CD4-positive, alpha-beta T cell (primary cell): ENCODE measurements around the gene TMEM87B. TPM values are rescaled to one million over a fixed set of nuclear protein-coding genes. Genes with fewer than 3 reads are reported as not detected.

ENCODE experiments used
- ATAC-seq: fragments of 200-7000 bp; cut with Tn5 transposase; one replicate; pipeline ENCODE4 v1.10.0; 2022; ENCODE audit warnings: mild to moderate bottlenecking; ENCODE audit not compliant: poor library complexity
- CTCF ChIA-PET: fragments of 350-600 bp; sonication (Branson Sonifier 250); formaldehyde crosslinking; loops from one replicate; lab custom pipeline; 2021; ENCODE audit warnings: antibody characterized with exemption, inconsistent platforms; lab: Charles Lee
- POLR2A ChIA-PET: fragments of 350-600 bp; sonication (Branson Sonifier 250); formaldehyde crosslinking; loops from one replicate; lab custom pipeline; 2021; ENCODE audit warnings: antibody characterized with exemption, inconsistent platforms; lab: Charles Lee
- DNase-seq, 14 experiments: peaks; one replicate each; pipeline ENCODE4 v3.0.0-alpha.2; 2013 to 2020; ENCODE audit warnings: mixed read lengths in 2 of 14
- H3K27ac ChIP-seq, 2 donors: one replicate each; pipeline versions ENCODE4 v1.5.1 to v1.7.0; 2013; ENCODE audit warnings: low read length in 2 of 2, low read depth in 1 of 2, mild to moderate bottlenecking in 1 of 2
- H3K27me3 ChIP-seq, 2 experiments: 1 replicate in 1 of 2; 2 replicates in 1 of 2; pipeline versions ENCODE4 v1.6.1 to v1.7.0; 2013; ENCODE audit warnings: low read length in 2 of 2, control low read depth in 1 of 2, mild to moderate bottlenecking in 1 of 2, moderate library complexity in 1 of 2; ENCODE audit not compliant: insufficient read depth in 2 of 2, control insufficient read depth in 1 of 2
- H3K36me3 ChIP-seq: one replicate; pipeline ENCODE4 v1.6.1; 2013; ENCODE audit warnings: low read length, control low read depth; ENCODE audit not compliant: insufficient read depth
- H3K4me1 ChIP-seq: one replicate; pipeline ENCODE4 v1.6.1; 2013; ENCODE audit warnings: low read length, control low read depth; ENCODE audit not compliant: insufficient read depth
- H3K4me3 ChIP-seq: one replicate; pipeline ENCODE4 v1.5.1; 2013; ENCODE audit warnings: mild to moderate bottlenecking, low read length, moderate library complexity
- H3K9me3 ChIP-seq, 2 experiments: 1 replicate in 1 of 2; 2 replicates in 1 of 2; pipeline versions ENCODE4 v1.6.1 to v1.7.0; 2013; ENCODE audit warnings: low read length in 2 of 2, mild to moderate bottlenecking in 2 of 2, control low read depth in 1 of 2, moderate library complexity in 1 of 2; ENCODE audit not compliant: control insufficient read depth in 1 of 2, insufficient read depth in 1 of 2
- H3K27ac Mint-ChIP-seq: one replicate; pipeline ENCODE4 v1.8.0; 2020; ENCODE audit warnings: mixed read lengths
- H3K27me3 Mint-ChIP-seq: one replicate; pipeline ENCODE4 v1.8.0; 2021; ENCODE audit warnings: mixed read lengths
- H3K36me3 Mint-ChIP-seq: one replicate; pipeline ENCODE4 v1.8.0; 2021; ENCODE audit warnings: low read depth, mixed read lengths
- H3K4me1 Mint-ChIP-seq: one replicate; pipeline ENCODE4 v1.8.0; 2021; ENCODE audit warnings: low read depth, mixed read lengths
- H3K4me3 Mint-ChIP-seq: one replicate; pipeline ENCODE4 v1.8.0; 2020; ENCODE audit warnings: mild to moderate bottlenecking, mixed read lengths
- H3K9me3 Mint-ChIP-seq: one replicate; pipeline ENCODE4 v1.8.0; 2020; ENCODE audit warnings: mixed read lengths
- intact Hi-C, 2 experiments: fragments of 100-400 bp; cut with DNase I in 1 of 2; cut with micrococcal nuclease in 1 of 2; formaldehyde crosslinking; loops; one replicate each; pipeline versions ENCODE4 v1.15.1 to v1.9.0; 2023 to 2025; cut with DNase I, micrococcal nuclease
- total RNA-seq, 174 experiments: library from RNA in 2 of 174; stranded (reverse) in 2 of 174; gene quantifications; one replicate each; pipeline ENCODE4 v1.2.3 and lab custom pipeline; 2021 to 2026
- TF ChIP-seq, protein P1 (sequence below): fragments of 200-600 bp; IDR thresholded peaks from one replicate; pipeline ENCODE4 v1.8.0; 2022; ENCODE audit warnings: antibody characterized with exemption, mild to moderate bottlenecking

TMEM87B gene
- total RNA-seq, 2 experiments from 2014 or later, result 8.9 to 12.1 TPM

DNA sequence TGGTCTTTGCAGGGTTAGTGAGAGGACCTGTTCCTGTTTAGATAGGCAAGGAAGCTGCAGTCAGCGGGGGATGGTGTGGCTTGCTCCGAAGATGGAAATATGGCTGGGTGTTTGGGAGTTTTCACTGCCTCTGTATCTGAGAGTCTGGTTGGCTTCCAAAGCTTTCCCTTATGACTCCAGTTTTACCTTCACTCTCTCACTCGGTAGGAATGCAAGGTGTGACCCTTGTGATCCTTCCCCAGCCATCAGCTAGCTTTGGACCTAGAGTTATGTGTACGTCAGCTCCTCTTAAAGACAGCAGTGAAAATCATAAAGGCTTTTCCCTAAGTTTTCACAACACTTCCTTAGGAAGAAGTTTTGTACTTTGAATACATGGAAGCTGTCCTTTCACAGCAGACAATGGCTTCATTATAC lies 35.5 kb upstream of the TMEM87B start:
- Histone ChIP-seq H3K9me3 (no peaks in the 10 kb centered on the region), H3K27ac (no peak overlapping the region), H3K36me3 (no peaks in the 10 kb centered on the region), H3K4me3 (no peak overlapping the region), H3K27me3 (no peaks in the 10 kb centered on the region), H3K4me1 (no peaks in the 10 kb centered on the region)
- POLR2A ChIA-PET, result no interaction called here
- Mint-ChIP-seq H3K4me3 (no peak overlapping the region), H3K27me3 (peaks cover 12% of the 10 kb centered on the region), H3K4me1 (no peaks in the 10 kb centered on the region), H3K36me3 (no peaks in the 10 kb centered on the region), H3K9me3 (no peaks in the 10 kb centered on the region), H3K27ac (no peak overlapping the region)
- TF ChIP-seq, protein P1, sequence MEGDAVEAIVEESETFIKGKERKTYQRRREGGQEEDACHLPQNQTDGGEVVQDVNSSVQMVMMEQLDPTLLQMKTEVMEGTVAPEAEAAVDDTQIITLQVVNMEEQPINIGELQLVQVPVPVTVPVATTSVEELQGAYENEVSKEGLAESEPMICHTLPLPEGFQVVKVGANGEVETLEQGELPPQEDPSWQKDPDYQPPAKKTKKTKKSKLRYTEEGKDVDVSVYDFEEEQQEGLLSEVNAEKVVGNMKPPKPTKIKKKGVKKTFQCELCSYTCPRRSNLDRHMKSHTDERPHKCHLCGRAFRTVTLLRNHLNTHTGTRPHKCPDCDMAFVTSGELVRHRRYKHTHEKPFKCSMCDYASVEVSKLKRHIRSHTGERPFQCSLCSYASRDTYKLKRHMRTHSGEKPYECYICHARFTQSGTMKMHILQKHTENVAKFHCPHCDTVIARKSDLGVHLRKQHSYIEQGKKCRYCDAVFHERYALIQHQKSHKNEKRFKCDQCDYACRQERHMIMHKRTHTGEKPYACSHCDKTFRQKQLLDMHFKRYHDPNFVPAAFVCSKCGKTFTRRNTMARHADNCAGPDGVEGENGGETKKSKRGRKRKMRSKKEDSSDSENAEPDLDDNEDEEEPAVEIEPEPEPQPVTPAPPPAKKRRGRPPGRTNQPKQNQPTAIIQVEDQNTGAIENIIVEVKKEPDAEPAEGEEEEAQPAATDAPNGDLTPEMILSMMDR, result no peak
- DNase-seq (no peak), ATAC-seq (no peak)
- CTCF ChIA-PET, result no interaction called here
- intact Hi-C loops, result no loop called here

DNA sequence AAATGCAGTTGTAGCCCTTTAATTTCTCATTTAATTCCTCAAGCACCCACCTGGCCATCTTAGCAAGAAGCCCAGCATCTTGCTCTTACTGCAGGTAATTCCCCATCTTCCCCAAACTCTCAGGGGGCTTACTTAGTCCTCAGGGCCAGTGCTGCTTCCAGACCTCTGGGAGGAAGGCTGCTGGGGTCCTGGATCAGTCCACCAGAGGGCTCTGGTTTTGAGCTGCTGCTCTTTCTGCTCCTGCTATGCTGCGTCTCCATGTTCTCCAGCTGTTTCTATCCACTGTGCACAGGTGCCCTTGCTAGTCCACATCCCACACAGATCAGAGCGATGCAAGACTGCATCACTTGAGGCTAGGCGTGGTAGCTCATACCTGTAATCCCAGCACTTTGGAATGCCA lies 34.5 kb upstream of the TMEM87B start:
- Mint-ChIP-seq H3K36me3 (no peaks in the 10 kb centered on the region), H3K27me3 (peaks cover 12% of the 10 kb centered on the region), H3K4me3 (no peak overlapping the region), H3K27ac (no peak overlapping the region), H3K4me1 (no peaks in the 10 kb centered on the region), H3K9me3 (no peaks in the 10 kb centered on the region)
- TF ChIP-seq, protein P1, result no peak
- Histone ChIP-seq H3K9me3 (no peaks in the 10 kb centered on the region), H3K4me3 (no peak overlapping the region), H3K27ac (no peak overlapping the region), H3K4me1 (no peaks in the 10 kb centered on the region), H3K27me3 (no peaks in the 10 kb centered on the region), H3K36me3 (no peaks in the 10 kb centered on the region)
- POLR2A ChIA-PET, result no interaction called here
- DNase-seq (no peak), ATAC-seq (no peak)
- CTCF ChIA-PET, result interaction anchor here (0.7 kb wide), 1 partner anchor 76 kb away, joined by 3 read pairs; no protein-coding TSS in a partner anchor
- intact Hi-C loops, result no loop called here

DNA sequence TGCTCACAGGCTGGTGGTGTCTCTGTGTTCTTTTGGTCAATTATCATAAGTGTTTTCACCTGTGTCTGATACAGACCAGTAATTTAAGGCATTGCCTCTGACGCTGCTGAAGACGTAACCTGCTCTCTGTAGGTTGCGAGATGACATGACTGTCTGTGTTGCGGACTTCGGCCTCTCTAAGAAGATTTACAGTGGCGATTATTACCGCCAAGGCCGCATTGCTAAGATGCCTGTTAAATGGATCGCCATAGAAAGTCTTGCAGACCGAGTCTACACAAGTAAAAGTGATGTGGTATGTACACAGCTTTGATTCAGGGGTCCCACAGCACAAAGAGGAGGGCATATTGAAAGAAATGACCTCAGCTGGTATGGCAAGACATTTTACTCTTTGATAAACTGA lies 33.8 kb upstream of the TMEM87B start:
- ATAC-seq (no peak), DNase-seq (no peak)
- no peak overlapping the region for H3K4me3 Mint-ChIP-seq
- no peaks in the 10 kb centered on the region for H3K9me3 Mint-ChIP-seq
- TF ChIP-seq, protein P1, result no peak
- H3K36me3 ChIP-seq, result no peaks in the 10 kb centered on the region
- ChIA-PET CTCF (interaction anchor here (0.7 kb wide), 1 partner anchor 76 kb away, joined by 3 read pairs; no protein-coding TSS in a partner anchor), POLR2A (no interaction called here)
- H3K27me3 Mint-ChIP-seq, result peaks cover 11% of the 10 kb centered on the region
- H3K4me1 ChIP-seq, result no peaks in the 10 kb centered on the region
- H3K4me3 ChIP-seq, result no peak overlapping the region
- no peaks in the 10 kb centered on the region for H3K27me3 ChIP-seq
- H3K27ac ChIP-seq, result no peak overlapping the region
- no peaks in the 10 kb centered on the region for H3K36me3 Mint-ChIP-seq
- intact Hi-C loops, result no loop called here
- H3K9me3 ChIP-seq, result no peaks in the 10 kb centered on the region
- no peak overlapping the region for H3K27ac Mint-ChIP-seq
- H3K4me1 Mint-ChIP-seq, result no peaks in the 10 kb centered on the region
